Right lobe of liver (tissue), 6 donors: ENCODE measurements around the gene DIS3L2. TPM values are rescaled to one million over a fixed set of nuclear protein-coding genes. Genes with fewer than 3 reads are reported as not detected.

Source experiments
- ATAC-seq, 4 donors: fragments of 200-7000 bp; cut with Tn5 transposase; one replicate each; pipeline ENCODE4 v1.9.1; 2020; ENCODE audit warnings: mild to moderate bottlenecking in 4 of 4, moderate library complexity in 4 of 4
- DNase-seq, 3 donors: peaks; one replicate each; pipeline ENCODE4 v3.0.0-alpha.2; 2020
- H3K27ac ChIP-seq, 3 donors: fragments of 200-600 bp; one replicate each; pipeline ENCODE4 v1.8.0; 2022
- H3K27me3 ChIP-seq, 2 donors: fragments of 200-600 bp; one replicate each; pipeline ENCODE4 v1.8.0; 2022
- H3K36me3 ChIP-seq, 4 donors: fragments of 200-600 bp; sonication (generic) in 1 of 4; one replicate each; pipeline versions ENCODE4 v1.5.1 to v1.8.0; 2017 to 2022; ENCODE audit warnings: control low read depth in 1 of 4
- H3K4me1 ChIP-seq, 4 donors: fragments of 200-600 bp; sonication (generic) in 1 of 4; one replicate each; pipeline versions ENCODE4 v1.5.1 to v1.8.0; 2017 to 2022; ENCODE audit warnings: control low read depth in 1 of 4
- H3K4me3 ChIP-seq, 3 donors: fragments of 200-600 bp; one replicate each; pipeline ENCODE4 v1.8.0; 2022
- H3K9me3 ChIP-seq, 4 donors: fragments of 200-600 bp; sonication (generic) in 1 of 4; one replicate each; pipeline versions ENCODE4 v1.5.1 to v1.8.0; 2017 to 2022; ENCODE audit warnings: control low read depth in 1 of 4
- POLR2A ChIP-seq: fragments of 450-650 bp; IDR thresholded peaks from one replicate; pipeline ENCODE4 v1.6.1; 2017; ENCODE audit warnings: antibody characterized with exemption, mild to moderate bottlenecking
- WGBS: methylation state at CpG from one replicate; pipeline ENCODE4 v1.1.6; 2018; ENCODE audit warnings: low coverage, low lambda C conversion rate; ENCODE audit not compliant: insufficient coverage; ENCODE audit errors: missing lambda C conversion rate; 5-methylcytosine and 5-hydroxymethylcytosine counted together
- intact Hi-C, 2 donors: fragments of 100-400 bp; cut with DNase I; formaldehyde crosslinking; loops; one replicate each; pipeline versions ENCODE4 v1.11.2 to v1.14.1; 2022
- total RNA-seq, 6 experiments: library from RNA; depleted of rRNA in 2 of 6; stranded (reverse); fragments of >200 nt in 2 of 6; fragmentation: NEBNext Ultra II Directional in 3 of 6; extraction: Animal tissue kit (Norgen Biotek cat#: 25700) in 3 of 6; gene quantifications; one replicate each; pipeline versions ENCODE4 v1.1.0 to v1.2.4, GENCODE V29; 2016 to 2023
- TF ChIP-seq, protein P1 (sequence below), 4 donors: fragments of 200-600 bp in 3 of 4; fragments of 450-650 bp in 1 of 4; IDR thresholded peaks; one replicate each; pipeline versions ENCODE4 v1.5.1 to v1.8.0; 2016 to 2022; ENCODE audit warnings: antibody characterized with exemption in 4 of 4, mild to moderate bottlenecking in 2 of 4
- donor health status: DM: no; HTN: yes; CAD: no.
- donor health status: DM: no; HTN: no; CAD: no.
- donor health status: DM: no; HTN: no; CAD: no.
- donor health status: DM: no; HTN: yes; CAD: no.
- donor health status: DM: no; HTN: yes; CAD: no.

Gene DIS3L2
- total RNA-seq, 6 experiments from 2014 or later = 8.1 to 22.3 (median 16.7) TPM

DNA sequence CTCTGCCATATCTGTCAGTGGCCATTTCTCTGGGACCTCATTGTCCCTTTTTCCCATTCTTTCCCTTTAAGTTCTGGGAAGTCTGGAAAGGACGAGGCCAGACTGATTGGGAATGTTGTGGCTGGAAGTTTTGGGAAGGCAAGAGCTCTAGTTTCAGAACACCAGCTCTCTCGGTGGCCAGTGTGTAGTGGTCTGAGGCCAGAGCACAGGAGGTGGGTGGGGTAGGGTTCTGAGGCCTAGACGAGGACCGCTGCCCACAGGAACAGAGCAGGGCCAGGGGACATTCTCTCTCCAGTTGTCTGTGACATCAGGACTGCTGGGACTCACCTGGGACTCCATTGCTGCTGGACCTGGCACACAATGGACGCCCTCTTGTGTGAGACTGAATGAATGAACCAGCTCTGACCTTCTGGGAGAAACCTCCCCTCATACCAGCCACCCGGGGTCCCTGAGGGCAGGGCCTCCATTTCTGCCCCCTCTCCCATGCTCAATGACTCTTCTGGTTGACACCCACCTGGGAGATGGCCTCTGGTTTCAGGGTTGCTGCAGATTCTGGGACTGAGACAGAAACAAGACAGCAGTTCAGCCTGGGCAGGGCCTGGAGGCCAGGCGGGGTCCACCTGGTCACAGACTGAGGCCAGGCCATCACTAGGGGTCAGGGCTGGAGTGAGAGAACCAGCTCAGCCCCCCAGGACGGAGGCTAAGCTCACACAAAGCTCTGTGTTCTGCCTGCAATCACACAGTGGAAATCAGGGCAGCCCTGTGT is 26.9 kb upstream of the DIS3L2 start:
- 60% methylated on average over 3 of the region's 8 CpGs for whole genome bisulfite sequencing
- no peaks in the 10 kb centered on the region for H3K27me3 ChIP-seq
- no peaks in the 10 kb centered on the region for H3K9me3 ChIP-seq
- no peak for ATAC-seq
- H3K4me3 ChIP-seq = no peak overlapping the region
- no peak overlapping the region for H3K27ac ChIP-seq
- TF ChIP-seq, protein P1, sequence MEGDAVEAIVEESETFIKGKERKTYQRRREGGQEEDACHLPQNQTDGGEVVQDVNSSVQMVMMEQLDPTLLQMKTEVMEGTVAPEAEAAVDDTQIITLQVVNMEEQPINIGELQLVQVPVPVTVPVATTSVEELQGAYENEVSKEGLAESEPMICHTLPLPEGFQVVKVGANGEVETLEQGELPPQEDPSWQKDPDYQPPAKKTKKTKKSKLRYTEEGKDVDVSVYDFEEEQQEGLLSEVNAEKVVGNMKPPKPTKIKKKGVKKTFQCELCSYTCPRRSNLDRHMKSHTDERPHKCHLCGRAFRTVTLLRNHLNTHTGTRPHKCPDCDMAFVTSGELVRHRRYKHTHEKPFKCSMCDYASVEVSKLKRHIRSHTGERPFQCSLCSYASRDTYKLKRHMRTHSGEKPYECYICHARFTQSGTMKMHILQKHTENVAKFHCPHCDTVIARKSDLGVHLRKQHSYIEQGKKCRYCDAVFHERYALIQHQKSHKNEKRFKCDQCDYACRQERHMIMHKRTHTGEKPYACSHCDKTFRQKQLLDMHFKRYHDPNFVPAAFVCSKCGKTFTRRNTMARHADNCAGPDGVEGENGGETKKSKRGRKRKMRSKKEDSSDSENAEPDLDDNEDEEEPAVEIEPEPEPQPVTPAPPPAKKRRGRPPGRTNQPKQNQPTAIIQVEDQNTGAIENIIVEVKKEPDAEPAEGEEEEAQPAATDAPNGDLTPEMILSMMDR (IDR thresholded peaks at IDR 0.05) = no peak
- TF ChIP-seq POLR2A = no peak
- no peak for DNase-seq
- H3K4me1 ChIP-seq = no peaks in the 10 kb centered on the region
- H3K36me3 ChIP-seq = no peaks in the 10 kb centered on the region
- intact Hi-C loops = no loop called here

DNA sequence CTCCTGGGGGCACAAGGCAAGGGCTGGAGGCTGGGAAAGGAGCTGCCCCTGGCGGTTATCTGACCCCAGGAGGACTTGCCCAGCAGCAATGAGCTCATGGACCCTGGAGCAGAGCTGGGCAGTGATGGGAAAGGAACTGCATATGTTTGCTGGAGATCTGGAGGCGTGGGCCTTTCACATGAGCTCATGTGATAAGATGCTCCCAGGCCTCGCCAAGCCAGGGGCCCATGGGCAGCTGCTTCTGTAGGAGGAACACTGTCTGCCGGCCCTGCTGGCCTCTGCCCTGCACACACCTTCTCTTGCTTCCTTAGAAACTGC is 26.3 kb upstream of the DIS3L2 start:
- no peaks in the 10 kb centered on the region for H3K4me1 ChIP-seq
- H3K27me3 ChIP-seq = no peaks in the 10 kb centered on the region
- intact Hi-C loops = no loop called here
- H3K9me3 ChIP-seq = no peaks in the 10 kb centered on the region
- no peaks in the 10 kb centered on the region for H3K36me3 ChIP-seq
- no peak overlapping the region for H3K27ac ChIP-seq
- H3K4me3 ChIP-seq = no peak overlapping the region
- ATAC-seq = no peak
- TF ChIP-seq, protein P1 (IDR thresholded peaks at IDR 0.05) = no peak
- no peak for TF ChIP-seq POLR2A
- WGBS = no CpG with 5 or more reads among the region's 4 CpGs
- DNase-seq = no peak

DNA sequence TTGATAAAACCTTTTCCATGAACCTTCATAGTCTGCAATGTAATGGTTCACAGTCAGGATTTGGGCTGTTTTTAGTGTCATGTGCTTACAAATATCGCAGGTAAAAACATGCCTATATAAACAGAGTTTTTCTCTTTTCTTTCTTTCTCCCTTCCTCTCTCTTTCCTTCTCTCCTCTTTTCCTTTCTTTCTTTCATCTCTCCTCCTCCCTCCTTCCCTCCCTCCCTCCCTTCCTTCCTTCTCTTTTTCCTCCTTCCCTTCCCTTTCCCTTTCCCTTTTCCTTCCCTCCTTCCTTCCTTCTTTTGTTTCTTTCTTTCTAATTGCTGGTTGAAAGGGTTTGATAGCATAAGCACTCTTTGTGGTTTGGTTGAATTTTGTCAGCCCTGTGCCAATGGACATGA is 25.7 kb upstream of the DIS3L2 start:
- H3K27me3 ChIP-seq = no peaks in the 10 kb centered on the region
- H3K36me3 ChIP-seq = no peaks in the 10 kb centered on the region
- ATAC-seq (no peak), DNase-seq (no peak)
- no peak for TF ChIP-seq POLR2A
- TF ChIP-seq, protein P1 (IDR thresholded peaks at IDR 0.05) = no peak
- no peaks in the 10 kb centered on the region for H3K4me1 ChIP-seq
- no peak overlapping the region for H3K4me3 ChIP-seq
- no peak overlapping the region for H3K27ac ChIP-seq
- 60% methylated on average over 1 of the region's 1 CpG for WGBS
- intact Hi-C loops = no loop called here
- H3K9me3 ChIP-seq = no peaks in the 10 kb centered on the region

DNA sequence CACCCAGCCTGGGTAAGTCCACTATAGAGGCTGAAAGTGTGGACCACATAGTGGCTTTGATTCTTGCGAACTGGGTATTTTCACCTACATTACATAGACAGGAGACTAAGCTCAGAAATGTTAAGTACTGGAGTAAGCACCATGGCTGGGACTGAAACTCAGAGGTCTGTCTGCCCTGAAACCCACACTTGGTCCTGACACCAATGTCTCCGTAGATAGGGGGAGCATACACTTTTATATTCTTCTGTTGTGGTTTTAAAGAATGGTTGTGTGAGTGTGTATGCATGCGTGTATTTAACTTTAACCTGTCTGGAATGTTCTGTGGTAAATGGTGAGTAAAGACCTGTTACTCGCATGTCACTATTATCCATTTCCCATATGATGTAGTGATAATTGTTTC is 25.0 kb upstream of the DIS3L2 start:
- H3K27me3 ChIP-seq = no peaks in the 10 kb centered on the region
- WGBS = 74% methylated on average over 4 of the region's 4 CpGs
- DNase-seq = no peak
- no peaks in the 10 kb centered on the region for H3K36me3 ChIP-seq
- no peak for ATAC-seq
- no peak overlapping the region for H3K4me3 ChIP-seq
- H3K27ac ChIP-seq = no peak overlapping the region
- peaks cover 0 to under 1% (median 0%) of the 10 kb centered on the region in 4 donors for H3K4me1 ChIP-seq
- TF ChIP-seq, protein P1 (IDR thresholded peaks at IDR 0.05) = no peak
- TF ChIP-seq POLR2A = no peak
- intact Hi-C loops = no loop called here
- no peaks in the 10 kb centered on the region for H3K9me3 ChIP-seq
